ENCODE results near the gene TMEM204. TPM values are rescaled to one million over a fixed set of nuclear protein-coding genes. Genes with fewer than 3 reads are reported as not detected.
A peak's percentile ranks its signal among the peaks of the same experiment; 100 is the strongest.

The TMEM204 gene
- total RNA-seq, 1 experiment from 2014 or later, result 37.2 TPM

- DNase-seq (ENCODE audit: low read depth), result no peak
These were observed 14.8 kb upstream of the TMEM204 start for GRCh38 chr16:1518626-1519135.

GRCh38 chr16:1519831-1520230 lies 13.6 kb upstream of the TMEM204 start:
- DNase-seq (ENCODE audit: low read depth), result no peak

- DNase-seq (ENCODE audit: low read depth), result no peak
These were observed 13.0 kb upstream of the TMEM204 start for GRCh38 chr16:1520461-1520860.

DNA sequence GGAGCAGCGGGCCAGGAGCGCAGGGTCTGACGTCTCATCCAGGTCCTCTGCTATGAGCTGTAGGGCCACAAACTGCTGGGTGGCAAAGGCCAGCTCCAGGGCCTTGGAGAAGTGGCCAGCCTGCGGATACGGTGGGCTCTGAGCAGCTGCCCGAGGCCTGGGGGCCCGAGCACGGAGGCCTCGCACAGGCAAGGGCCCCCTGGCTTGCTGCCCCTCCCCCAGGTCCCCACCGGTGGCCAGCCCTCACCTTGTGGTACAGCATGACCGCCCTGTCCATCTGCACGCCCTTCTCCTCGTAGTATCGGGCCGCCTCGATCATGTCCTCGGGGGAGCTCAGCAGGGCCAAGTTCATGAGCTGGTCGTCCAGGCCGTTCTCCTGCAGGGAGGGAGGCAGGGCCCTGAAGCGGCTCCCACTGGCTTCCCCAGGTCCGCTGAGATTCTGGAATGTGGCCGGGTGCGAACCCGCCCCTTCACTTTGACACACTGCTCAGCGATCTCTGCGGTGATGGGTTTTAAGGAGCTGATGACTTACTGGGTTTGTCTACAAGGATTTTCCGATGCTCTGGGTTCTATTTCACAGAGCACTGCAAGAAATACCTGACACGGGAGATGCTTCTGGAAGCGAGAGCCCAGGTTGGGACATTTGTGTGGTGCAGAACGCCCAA lies 9.8 kb upstream of the TMEM204 start:
- DNase-seq (ENCODE audit: low read depth), result no peak

DNA sequence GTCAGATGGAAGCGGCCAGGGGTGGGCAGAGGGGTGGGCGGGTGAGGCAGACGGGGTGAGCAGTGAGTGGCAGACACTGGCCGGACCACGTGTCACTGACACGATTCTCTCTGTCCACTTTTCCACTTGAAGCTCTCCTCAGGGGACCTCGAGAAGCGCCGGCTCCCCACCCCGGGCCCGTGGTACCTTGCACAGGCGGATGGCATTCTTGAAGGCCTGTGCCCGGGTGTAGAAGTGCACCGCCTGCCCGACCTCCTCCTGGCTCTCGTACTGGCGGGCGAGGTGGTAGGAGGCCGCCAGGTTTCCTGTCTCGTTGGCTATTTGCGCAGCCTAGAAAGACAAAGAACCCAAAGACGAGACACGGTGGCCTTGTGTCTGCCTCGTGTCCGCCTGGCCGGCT lies 9.1 kb upstream of the TMEM204 start:
- DNase-seq (ENCODE audit: low read depth), result no peak

DNA sequence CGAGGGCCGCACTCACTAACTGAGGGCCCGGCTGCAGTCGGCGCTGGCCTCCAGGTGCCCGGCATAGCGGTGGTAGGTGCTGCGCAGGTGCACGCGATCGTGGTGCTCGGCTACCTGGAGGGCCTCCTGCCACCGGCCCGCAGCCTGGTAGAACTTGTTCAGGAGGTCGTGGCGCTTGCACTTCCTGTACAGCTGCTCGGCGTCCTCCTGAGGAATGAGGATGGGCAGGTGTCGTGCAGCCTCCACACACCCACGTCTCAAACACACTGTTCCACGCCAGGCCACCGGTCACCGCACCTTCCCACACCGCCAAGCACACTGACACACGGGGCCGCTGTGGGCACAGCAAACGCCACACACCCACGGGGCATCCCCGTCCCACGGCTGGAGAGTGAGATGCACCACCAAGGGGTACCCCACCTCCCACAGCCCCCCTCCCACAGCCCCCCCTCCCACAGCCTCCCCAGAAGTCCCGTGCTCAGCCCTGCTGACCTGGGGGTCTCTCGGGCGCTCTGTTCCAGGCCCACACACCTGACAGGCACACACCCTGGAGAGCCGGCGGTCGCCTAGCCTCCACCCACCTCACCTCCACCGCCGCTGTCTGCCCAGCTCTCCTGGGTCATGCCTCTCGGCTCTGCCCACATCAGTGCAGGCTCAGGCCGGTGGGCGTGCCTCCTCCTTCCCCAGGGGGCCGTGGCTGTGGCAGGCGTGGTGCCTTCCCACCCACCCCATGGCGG lies 7.4 kb upstream of the TMEM204 start:
- DNase-seq (ENCODE audit: low read depth), result no peak

- no peak for DNase-seq (ENCODE audit: low read depth)
These were observed 6.6 kb upstream of the TMEM204 start for GRCh38 chr16:1526608-1527555.

DNA sequence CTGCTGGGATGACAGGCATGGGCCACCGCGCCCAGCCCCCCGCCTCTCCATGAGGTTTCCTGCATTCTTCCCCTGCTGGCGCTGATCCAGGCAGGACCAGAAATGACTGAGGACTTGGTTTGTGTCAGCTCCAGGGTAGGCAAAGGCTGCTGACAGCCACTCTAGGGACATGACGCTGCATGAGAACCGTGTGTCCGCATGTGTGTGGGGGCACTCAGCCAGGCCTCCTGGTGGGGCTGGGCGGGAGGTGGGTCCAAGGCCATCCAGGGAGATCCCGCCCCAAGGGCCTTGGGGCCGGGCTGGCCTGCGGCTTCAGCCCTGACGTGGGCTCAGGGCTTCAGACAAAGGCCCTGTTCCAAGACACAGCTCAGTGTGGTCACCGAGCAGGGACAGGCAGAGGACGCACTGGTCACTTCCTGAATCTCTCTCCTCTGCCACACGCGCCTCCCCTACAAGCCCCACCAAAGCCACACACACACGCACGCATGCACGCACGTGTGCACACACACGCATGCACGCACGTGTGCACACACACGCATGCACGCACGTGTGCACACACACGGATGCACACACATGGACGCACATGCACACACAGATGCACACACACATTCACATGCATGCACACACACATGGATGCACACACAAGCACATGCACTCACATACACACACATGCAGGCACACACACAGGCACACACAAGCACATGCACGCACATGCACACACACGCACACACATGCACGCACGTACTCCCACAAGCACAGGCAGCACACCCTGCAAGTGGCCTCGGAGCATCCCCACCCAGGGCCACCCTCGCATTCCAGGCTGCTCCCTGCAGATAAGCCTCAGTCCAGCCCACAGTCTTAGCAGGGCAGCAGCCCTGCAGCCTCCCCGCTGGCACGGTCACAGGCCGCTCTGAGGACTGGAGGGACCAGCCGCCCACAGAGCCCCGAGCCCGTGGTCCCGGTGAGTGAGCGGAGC lies 5.3 kb upstream of the TMEM204 start:
- DNase-seq (ENCODE audit: low read depth), result no peak

DNA sequence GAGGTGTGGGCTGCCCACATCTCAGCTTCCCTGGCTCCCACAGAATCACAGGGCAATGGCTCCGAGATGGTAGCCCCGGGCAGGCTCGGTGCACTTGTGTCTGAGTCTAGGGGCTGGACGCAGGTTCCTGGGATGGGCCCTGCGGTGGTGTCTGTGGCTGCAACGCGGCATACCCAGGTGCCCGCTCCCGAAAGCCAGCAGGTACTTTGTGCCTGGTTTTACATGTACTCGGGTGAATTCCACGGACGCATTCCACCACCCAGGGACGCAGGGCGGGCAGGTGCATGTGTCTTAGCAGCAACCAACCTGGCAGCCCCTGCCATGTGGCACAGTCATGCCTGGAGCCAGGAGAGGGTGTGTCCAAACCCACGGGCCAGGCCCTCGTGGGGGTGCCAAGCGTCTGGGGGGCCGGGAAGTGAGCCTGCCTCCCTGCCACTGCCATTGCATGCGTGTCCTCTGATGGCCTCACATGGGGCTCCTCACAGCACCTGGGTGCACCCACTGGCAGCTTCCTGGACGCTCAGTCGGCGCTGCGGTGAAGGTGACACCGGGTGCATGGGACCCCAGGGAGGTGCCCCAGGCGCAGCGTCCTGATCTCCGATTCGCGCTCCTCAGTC lies 4.4 kb upstream of the TMEM204 start:
- DNase-seq (ENCODE audit: low read depth), result no peak

DNA sequence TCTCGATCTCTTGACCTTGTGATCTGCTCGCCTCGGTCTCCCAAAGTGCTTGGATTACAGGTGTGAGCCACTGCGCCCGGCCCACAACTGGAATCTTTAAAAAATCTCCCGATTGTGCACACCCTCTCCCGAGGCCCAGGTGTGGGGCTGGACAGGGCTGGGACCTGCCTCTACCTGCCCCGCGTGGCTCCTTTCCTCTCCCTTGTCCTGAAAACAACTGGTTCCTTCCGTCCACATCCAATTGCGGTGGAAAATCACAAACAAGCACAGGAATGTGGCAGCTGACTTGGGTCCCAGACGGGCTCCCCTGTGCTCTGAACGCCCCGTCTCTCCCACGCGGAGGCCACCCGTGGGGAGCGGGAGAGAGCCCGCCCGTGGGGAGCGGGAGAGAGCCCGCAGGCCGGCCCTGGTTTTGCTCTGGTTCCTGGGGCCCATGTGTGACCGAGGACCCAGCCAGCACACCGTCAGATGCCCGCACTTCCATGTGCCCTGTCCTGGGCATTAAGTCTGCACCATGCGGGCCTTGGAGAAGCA lies 3.0 kb upstream of the TMEM204 start:
- DNase-seq (ENCODE audit: low read depth), result no peak

DNA sequence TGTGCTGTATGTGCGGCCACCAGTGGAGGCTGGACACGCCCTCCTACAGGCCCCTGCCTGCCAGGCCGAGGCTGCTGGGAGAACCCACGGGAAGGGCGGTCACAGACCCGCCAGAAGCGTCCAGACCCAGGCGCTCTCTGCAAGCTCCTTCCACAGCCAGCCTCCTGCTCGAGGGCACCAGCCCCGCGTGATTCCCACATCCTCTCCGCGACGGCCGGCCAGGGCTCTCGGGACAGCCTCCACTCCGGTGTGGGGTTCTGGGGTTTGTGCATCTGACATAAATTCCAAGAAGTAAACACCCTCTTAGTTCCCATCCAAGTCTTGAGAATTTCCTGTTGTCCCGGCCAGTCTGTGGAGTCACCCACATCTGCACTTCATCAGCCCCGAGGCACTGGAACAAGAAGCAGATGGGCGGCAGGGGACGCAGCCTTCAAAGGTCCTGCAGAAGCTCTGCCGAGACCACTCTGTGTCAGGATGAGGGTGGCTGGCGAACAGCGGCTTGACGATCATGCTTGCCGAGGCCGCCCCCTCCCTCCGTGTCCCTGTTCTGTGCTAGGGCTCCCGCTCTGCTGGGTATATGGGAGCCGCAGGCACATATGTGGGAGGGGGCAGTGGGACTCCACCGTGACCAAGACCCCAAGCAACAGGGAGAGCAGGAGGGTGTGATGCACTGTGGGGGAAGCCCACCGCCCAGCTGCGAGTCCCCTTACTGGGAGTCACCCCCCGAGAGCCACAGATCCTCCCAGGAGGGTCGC lies 2.4 kb upstream of the TMEM204 start:
- DNase-seq (ENCODE audit: low read depth), result no peak

DNA sequence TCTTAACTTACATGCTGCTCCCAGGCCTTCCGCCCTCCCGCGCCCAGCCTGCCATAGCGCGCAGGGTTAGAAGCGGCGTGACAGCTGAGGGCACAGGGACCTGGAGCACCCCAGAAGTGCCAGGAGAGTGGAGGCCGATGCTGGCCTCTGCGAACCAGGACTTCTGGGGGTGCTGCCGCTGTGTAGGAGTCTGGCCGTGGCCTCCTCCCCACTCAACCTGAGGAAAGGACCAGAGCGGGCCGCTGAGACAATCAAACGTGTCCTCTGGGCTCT lies 1.9 kb upstream of the TMEM204 start:
- no peak for DNase-seq (ENCODE audit: low read depth)

DNA sequence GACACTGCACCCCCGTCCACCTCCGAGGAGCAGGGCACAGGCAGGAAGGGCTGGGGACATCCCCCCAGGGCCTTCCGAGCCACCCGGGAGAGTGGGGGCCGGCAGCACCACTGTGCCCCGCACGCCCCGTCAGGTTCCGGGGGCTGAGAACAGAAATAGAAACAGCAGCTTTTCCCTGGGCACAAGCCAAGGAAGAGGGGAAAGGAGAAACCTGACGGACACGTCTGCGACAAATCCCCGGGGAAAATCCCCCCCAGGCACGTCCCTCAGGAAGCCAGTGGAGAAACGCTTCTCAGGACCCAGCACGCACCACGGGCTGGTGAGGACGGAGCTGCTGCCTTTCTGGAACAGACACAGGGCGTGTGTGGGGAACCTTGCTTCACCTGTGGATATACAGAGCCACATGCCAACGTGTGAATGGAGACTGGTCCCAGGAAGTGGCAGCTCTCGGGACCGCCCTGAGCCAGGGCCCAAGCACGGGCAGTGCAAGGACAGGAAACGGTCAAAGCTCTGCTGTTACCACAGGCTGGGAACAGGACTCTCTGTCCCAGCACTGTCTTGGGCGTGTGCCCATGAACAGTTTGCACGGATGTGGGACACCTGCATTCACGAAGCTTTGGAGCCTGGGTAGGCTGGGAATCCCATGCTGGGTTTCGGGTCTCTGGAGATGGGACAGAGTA lies 1.2 kb upstream of the TMEM204 start:
- DNase-seq (ENCODE audit: low read depth), result no peak

GRCh38 chr16:1532771-1533170 lies 695 bp upstream of the TMEM204 start:
- DNase-seq (ENCODE audit: low read depth), result no peak

DNA sequence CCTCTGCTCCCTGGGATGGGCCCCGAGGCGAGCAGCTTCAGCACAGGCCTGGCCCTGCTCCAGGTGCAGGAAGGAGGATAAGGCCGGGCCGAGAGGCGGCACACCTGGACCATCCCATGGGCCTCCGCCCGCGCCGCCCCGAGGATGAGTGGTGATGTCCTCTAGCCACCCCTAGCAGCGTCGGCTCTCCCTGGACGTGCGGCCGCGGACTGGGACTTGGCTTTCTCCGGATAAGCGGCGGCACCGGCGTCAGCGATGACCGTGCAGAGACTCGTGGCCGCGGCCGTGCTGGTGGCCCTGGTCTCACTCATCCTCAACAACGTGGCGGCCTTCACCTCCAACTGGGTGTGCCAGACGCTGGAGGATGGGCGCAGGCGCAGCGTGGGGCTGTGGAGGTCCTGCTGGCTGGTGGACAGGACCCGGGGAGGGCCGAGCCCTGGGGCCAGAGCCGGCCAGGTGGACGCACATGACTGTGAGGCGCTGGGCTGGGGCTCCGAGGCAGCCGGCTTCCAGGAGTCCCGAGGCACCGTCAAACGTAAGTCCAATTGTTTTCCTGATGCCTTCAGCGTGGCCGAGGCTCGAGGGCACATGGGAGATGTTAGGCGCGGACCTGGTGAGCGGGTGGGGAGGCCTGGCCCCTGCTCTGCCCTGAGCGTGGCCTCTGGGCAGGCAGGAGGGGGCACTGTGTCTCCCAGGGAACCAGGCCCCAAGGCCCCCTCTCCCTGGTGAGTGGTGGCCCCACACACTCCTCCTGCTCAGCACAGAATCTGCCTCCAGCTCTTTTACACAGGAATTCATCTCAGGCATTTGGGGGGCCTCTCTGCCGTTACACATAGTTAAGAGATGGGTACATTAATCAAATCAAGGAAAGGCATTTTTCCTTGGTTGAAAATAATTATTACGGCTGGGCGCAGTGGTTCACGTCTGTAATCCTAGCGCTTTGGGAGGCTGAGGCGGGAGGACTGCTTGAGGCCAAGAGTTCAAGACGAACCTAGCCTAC lies 855 bp downstream of the TMEM204 start:
- peak; percentile 42 for DNase-seq (ENCODE audit: low read depth)

GRCh38 chr16:1535391-1536291 lies 2.2 kb downstream of the TMEM204 start:
- no peak for DNase-seq (ENCODE audit: low read depth)

Data from HT1080 (cell line).